Subcutaneous abdominal adipose tissue (tissue), 5 donors: ENCODE data around the gene PTPRU.

Experiments
- H3K27ac ChIP-seq: one replicate; pipeline ENCODE4 v1.7.0; 2013; ENCODE audit warnings: low read depth, mild to moderate bottlenecking, inconsistent platforms, low read length, moderate library complexity
- H3K27me3 ChIP-seq, 5 donors: one replicate each; pipeline ENCODE4 v1.7.0; 2013; ENCODE audit warnings: low read length in 5 of 5, inconsistent platforms in 1 of 5; ENCODE audit not compliant: control insufficient read depth in 5 of 5, insufficient read depth in 4 of 5
- H3K36me3 ChIP-seq, 5 donors: one replicate each; pipeline ENCODE4 v1.7.0; 2013; ENCODE audit warnings: low read length in 5 of 5; ENCODE audit not compliant: control insufficient read depth in 5 of 5, insufficient read depth in 5 of 5
- H3K4me1 ChIP-seq, 5 donors: one replicate each; pipeline ENCODE4 v1.7.0; 2013; ENCODE audit warnings: low read length in 5 of 5, mild to moderate bottlenecking in 3 of 5, moderate library complexity in 1 of 5; ENCODE audit not compliant: control insufficient read depth in 5 of 5, insufficient read depth in 5 of 5
- H3K4me3 ChIP-seq, 5 donors: one replicate each; pipeline ENCODE4 v1.7.0; 2013; ENCODE audit warnings: low read length in 5 of 5, low read depth in 1 of 5
- H3K9ac ChIP-seq, 5 donors: one replicate each; pipeline ENCODE4 v1.7.0; 2013; ENCODE audit warnings: low read length in 5 of 5, mild to moderate bottlenecking in 4 of 5, moderate library complexity in 3 of 5
- H3K9me3 ChIP-seq, 5 donors: one replicate each; pipeline ENCODE4 v1.7.0; 2013; ENCODE audit warnings: low read length in 5 of 5; ENCODE audit not compliant: control insufficient read depth in 5 of 5
- donor health status: healthy.
- donor health status: healthy.
- donor health status: healthy.
- donor health status: healthy.
- donor health status: healthy.

PTPRU gene

GRCh38 chr1:29354511-29355098 lies 118.3 kb downstream of the PTPRU start:
- Histone ChIP-seq H3K4me1 (no peaks in the 10 kb centered on the region), H3K9ac (no peak overlapping the region), H3K4me3 (no peak overlapping the region), H3K27me3 (peaks cover 0 to 24% (median 22%) of the 10 kb centered on the region in 5 donors), H3K9me3 (no peaks in the 10 kb centered on the region), H3K36me3 (no peaks in the 10 kb centered on the region), H3K27ac (no peak overlapping the region)

- peaks cover 0 to 21% (median 18%) of the 10 kb centered on the region in 5 donors for H3K27me3 ChIP-seq
- no peaks in the 10 kb centered on the region for H3K36me3 ChIP-seq
- H3K27ac ChIP-seq = no peak overlapping the region
- no peaks in the 10 kb centered on the region for H3K4me1 ChIP-seq
- no peak overlapping the region for H3K4me3 ChIP-seq
- H3K9ac ChIP-seq = no peak overlapping the region
- no peaks in the 10 kb centered on the region for H3K9me3 ChIP-seq
Observed at GRCh38 chr1:29355375-29355774, 119.1 kb downstream of the PTPRU start.

GRCh38 chr1:29356663-29357062 lies 120.3 kb downstream of the PTPRU start:
- Histone ChIP-seq H3K4me1 (no peaks in the 10 kb centered on the region), H3K9me3 (no peaks in the 10 kb centered on the region), H3K36me3 (no peaks in the 10 kb centered on the region), H3K27ac (no peak overlapping the region), H3K9ac (no peak overlapping the region), H3K4me3 (no peak overlapping the region), H3K27me3 (peaks cover 0 to 24% (median 14%) of the 10 kb centered on the region in 5 donors)

DNA sequence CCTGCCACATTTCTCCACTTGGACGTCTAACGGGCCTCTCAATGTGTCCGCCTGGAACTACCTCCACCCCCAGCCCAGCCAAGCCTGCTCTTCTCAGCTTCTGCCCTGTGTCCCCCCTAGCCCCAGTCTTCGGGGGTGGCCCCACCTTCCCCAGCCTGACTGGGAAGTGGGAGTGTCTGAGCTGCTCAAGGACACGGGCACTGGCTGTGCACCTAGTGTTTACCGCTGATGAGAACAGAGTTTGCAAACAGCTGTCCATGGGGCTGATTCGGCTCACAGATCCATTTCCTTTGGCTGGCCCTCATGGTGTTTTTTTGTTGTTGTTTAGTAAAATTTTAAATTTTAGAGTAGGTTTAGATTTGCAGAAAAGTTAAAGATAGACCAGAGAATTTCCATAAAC lies 121.1 kb downstream of the PTPRU start:
- H3K4me1 ChIP-seq = no peaks in the 10 kb centered on the region
- H3K4me3 ChIP-seq = no peak overlapping the region
- H3K27ac ChIP-seq = no peak overlapping the region
- peaks cover 0 to 24% (median 13%) of the 10 kb centered on the region in 5 donors for H3K27me3 ChIP-seq
- H3K9ac ChIP-seq = no peak overlapping the region
- no peaks in the 10 kb centered on the region for H3K9me3 ChIP-seq
- no peaks in the 10 kb centered on the region for H3K36me3 ChIP-seq

DNA sequence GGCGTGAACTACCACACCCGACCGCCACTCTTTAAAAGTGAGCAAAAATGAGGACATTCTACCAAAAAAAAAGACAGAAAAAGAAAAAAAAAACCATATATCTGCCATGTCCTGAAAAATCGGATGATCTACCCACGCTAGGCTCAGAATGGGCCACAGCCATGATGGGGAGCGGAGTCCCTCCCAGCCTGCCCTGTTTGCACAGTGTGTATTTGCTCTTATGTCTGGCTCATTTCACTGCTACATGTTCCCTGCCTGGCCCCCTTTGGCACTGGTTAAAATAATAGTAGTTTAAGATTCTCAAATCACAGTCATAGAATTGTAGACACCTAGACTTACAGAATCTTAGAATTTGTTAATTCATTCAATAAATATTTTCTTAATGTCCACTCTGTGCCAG lies 121.9 kb downstream of the PTPRU start:
- Histone ChIP-seq H3K27me3 (peaks cover 0 to 24% (median 12%) of the 10 kb centered on the region in 5 donors), H3K9me3 (no peaks in the 10 kb centered on the region), H3K9ac (no peak overlapping the region), H3K36me3 (no peaks in the 10 kb centered on the region), H3K27ac (no peak overlapping the region), H3K4me3 (no peak overlapping the region), H3K4me1 (no peaks in the 10 kb centered on the region)

GRCh38 chr1:29360768-29361167 lies 124.4 kb downstream of the PTPRU start:
- H3K27me3 ChIP-seq = peaks cover 0 to 22% (median 12%) of the 10 kb centered on the region in 5 donors
- H3K4me1 ChIP-seq = no peaks in the 10 kb centered on the region

DNA sequence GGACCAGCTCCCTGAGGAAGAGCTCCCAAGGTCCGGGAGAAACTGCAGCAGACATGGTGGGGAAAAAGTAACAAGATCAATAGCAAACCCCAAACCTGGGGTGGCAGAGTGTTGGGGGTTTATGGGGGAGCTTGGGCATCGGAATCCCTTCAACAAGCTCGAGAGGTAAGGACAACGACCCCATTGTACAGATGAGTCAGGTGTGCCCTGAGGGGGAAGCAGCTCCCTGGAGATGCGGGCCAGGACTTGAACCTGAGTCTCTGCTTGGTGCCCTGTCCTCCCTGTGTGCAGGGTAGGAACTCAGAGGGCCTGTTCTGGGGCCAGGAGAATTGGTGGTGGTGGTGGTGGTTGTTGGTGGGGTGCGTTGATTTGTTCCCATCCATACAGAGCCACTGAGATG lies 125.4 kb downstream of the PTPRU start:
- Histone ChIP-seq H3K4me1 (no peaks in the 10 kb centered on the region), H3K9me3 (no peaks in the 10 kb centered on the region), H3K27ac (no peak overlapping the region), H3K9ac (no peak overlapping the region), H3K36me3 (no peaks in the 10 kb centered on the region), H3K27me3 (peaks cover 0 to 18% (median 12%) of the 10 kb centered on the region in 5 donors), H3K4me3 (no peak overlapping the region)

More at GRCh38 chr1:29360768-29361167, 124.4 kb downstream of the PTPRU start:
- no peak overlapping the region for H3K27ac ChIP-seq
- H3K4me3 ChIP-seq = no peak overlapping the region
- H3K9ac ChIP-seq = no peak overlapping the region
- no peaks in the 10 kb centered on the region for H3K9me3 ChIP-seq
- H3K36me3 ChIP-seq = no peaks in the 10 kb centered on the region

DNA sequence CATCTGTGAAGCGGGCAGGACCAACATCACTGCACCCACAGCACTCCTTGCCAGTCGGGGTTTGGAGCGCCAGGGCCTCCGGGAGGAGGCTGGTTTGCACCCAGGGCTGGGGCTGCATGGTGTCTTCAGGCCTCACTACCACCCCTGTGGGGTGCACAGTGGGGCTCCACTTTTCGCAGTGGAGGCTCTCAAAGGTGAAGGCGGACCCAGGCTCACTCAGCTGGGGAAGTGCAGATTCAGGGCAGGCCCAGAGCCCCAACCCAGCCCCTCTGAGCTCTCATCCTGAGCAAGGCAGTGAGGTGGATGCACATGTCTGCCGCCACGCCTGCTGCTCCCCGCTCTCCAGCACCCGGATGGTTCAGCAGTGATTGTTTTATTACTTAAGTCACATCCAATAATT lies 125.8 kb downstream of the PTPRU start:
- Histone ChIP-seq H3K4me3 (no peak overlapping the region), H3K27ac (no peak overlapping the region), H3K9me3 (no peaks in the 10 kb centered on the region), H3K9ac (no peak overlapping the region), H3K36me3 (no peaks in the 10 kb centered on the region), H3K4me1 (no peaks in the 10 kb centered on the region), H3K27me3 (peaks cover 0 to 14% (median 12%) of the 10 kb centered on the region in 5 donors)

DNA sequence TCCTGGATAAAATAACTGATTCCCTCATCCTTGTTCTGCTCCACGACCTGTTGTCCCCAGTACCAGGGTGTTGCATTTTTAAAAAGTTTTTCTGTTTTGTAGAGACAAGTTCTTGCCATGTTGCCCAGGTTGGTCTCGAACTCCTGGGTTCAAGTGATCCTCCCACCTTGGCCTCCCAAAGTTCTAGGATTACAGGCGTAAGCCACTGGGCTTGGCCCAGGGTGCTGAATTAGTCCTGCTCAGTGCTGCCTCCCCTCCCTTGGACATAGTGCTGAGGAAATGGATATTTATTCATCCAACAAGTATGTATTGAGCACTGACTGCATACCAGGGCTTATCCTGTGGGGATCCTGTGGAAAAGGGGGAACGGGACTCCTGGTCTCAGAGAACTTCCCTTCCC lies 126.4 kb downstream of the PTPRU start:
- peaks cover 0 to under 1% (median 0%) of the 10 kb centered on the region in 5 donors for H3K9me3 ChIP-seq
- no peaks in the 10 kb centered on the region for H3K4me1 ChIP-seq
- H3K4me3 ChIP-seq = no peak overlapping the region
- no peak overlapping the region for H3K9ac ChIP-seq
- peaks cover 0 to 14% (median 12%) of the 10 kb centered on the region in 5 donors for H3K27me3 ChIP-seq
- no peak overlapping the region for H3K27ac ChIP-seq
- H3K36me3 ChIP-seq = no peaks in the 10 kb centered on the region

DNA sequence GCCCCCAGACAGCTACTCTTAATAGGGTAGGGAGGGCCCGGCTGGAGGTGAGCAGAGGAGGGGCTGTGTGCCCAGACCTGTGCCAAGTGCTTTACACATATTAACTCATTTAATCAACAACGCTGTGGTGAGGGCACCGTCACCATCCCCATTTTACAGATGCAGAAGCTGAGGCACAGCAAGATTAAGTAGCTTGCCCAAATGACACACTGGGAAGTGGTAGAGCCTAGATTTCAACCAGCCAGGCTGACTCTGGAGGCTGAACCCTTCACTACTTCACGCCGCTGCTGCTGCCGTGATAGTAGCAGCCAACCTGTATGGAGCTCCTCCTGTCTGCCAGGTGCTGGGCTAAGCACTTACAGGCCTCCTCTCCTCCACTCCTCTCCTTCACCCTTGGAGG lies 127.2 kb downstream of the PTPRU start:
- H3K9ac ChIP-seq = no peak overlapping the region
- no peaks in the 10 kb centered on the region for H3K36me3 ChIP-seq
- H3K27me3 ChIP-seq = peaks cover 0 to 16% (median 12%) of the 10 kb centered on the region in 5 donors
- H3K9me3 ChIP-seq = peaks cover 0 to 8% (median 3%) of the 10 kb centered on the region in 5 donors
- H3K4me3 ChIP-seq = no peak overlapping the region
- H3K4me1 ChIP-seq = no peaks in the 10 kb centered on the region
- H3K27ac ChIP-seq = no peak overlapping the region
